C4-2B (cell line): Measurements from ENCODE around the gene HCN2.

Experiments
- H3K27ac ChIP-seq: fragments of 450-650 bp; 2 replicates; pipeline ENCODE4 v1.5.1; 2017
- ZFX ChIP-seq: fragments of 450-650 bp; IDR thresholded peaks from 2 replicates; pipeline ENCODE4 v1.6.1; 2017
- TF ChIP-seq, protein P1 (sequence below): fragments of 450-650 bp; conservative IDR thresholded peaks from 2 replicates; pipeline ENCODE4 v1.5.1; 2017; ENCODE audit warnings: mild to moderate bottlenecking

HCN2 gene

GRCh38 chr19:589693-590395 lies at the start of gene HCN2:
HCN2 (plus strand) TSS chr19:589881; CDS start chr19:589946, 65 bp downstream.
- no peak within 1 kb of the TSS for H3K27ac ChIP-seq
- TF ChIP-seq, protein P1, sequence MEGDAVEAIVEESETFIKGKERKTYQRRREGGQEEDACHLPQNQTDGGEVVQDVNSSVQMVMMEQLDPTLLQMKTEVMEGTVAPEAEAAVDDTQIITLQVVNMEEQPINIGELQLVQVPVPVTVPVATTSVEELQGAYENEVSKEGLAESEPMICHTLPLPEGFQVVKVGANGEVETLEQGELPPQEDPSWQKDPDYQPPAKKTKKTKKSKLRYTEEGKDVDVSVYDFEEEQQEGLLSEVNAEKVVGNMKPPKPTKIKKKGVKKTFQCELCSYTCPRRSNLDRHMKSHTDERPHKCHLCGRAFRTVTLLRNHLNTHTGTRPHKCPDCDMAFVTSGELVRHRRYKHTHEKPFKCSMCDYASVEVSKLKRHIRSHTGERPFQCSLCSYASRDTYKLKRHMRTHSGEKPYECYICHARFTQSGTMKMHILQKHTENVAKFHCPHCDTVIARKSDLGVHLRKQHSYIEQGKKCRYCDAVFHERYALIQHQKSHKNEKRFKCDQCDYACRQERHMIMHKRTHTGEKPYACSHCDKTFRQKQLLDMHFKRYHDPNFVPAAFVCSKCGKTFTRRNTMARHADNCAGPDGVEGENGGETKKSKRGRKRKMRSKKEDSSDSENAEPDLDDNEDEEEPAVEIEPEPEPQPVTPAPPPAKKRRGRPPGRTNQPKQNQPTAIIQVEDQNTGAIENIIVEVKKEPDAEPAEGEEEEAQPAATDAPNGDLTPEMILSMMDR: no peak
- no peak for TF ChIP-seq ZFX

DNA sequence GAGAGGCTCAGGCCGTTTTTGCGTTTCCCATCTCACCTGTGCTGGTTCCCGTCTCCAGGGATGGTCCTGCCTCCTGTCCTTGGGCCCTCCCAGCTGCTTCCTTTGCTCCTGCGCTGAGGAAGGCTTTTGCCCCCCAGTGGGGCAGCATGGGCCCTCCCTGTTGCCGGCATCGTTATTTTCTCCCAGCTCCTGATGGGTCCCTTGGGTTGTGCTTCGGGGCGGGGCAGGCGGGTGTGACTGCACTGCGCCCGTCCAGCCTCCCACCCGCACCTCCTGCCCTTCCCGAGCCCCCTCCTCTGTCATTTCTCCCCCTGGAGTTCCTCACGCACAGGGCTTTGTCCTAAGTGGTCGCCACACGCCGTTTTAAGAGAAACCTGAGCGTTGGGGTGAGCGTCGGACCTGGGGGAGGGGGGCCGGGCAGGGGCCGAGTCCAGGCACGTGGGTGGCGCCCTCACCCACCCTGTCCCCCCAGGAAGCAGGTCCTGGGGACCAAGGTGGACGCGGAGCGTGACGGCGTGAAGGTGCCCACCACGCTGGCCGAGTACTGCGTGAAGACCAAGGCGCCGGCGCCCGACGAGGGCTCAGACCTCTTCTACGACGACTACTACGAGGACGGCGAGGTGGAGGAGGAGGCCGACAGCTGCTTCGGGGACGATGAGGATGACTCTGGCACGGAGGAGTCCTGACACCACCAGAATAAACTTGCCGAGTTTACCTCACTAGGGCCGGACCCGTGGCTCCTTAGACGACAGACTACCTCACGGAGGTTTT lies 48.6 kb upstream of the HCN2 start:
- TF ChIP-seq ZFX: no peak
- TF ChIP-seq, protein P1: no peak
- no peak overlapping the region for H3K27ac ChIP-seq

DNA sequence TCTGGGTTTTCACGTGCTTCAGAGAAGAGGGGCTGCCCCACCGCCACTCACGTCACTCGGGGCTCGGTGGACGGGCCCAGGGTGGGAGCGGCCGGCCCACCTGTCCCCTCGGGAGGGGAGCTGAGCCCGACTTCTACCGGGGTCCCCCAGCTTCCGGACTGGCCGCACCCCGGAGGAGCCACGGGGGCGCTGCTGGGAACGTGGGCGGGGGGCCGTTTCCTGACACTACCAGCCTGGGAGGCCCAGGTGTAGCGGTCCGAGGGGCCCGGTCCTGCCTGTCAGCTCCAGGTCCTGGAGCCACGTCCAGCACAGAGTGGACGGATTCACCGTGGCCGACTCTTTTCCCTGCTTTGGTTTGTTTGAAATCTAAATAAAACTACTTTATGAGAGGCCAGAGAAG lies 48.0 kb upstream of the HCN2 start:
- TF ChIP-seq, protein P1: no peak
- TF ChIP-seq ZFX: no peak
- H3K27ac ChIP-seq: no peak overlapping the region

DNA sequence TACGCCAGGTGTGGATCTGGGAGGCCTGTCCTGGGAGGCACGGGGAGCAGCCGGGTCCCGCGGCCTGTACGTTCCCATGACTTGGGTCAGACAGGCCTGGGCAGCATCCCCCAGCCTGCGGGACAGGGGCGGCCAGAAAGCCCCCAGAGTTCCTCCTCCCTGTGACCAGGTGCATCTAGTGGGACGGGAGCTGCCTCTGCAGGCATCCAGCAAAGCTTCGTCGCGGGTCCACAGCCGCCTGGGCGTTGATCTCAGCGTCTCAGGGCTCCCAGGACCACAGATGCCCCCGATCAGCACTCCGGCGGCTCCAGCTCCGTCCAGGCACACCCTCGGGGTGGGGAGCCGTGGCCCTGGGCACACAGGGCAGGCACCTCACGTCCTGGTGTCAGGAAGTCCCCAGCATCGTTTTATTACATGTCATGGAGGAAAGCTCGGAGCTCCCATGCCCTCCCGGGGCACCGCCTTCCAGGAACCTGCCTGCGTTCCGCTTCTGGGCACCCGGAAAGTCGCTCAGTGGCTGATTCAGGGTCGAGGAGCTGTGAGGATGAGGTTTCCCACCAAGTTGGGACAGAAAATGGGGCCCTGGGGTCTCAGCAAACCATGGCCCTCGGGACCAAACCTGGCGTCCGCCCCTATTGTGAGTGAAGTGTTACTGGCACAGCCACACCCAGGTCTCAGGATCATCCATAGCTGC lies 47.4 kb upstream of the HCN2 start:
- TF ChIP-seq ZFX: no peak
- TF ChIP-seq, protein P1: no peak
- no peak overlapping the region for H3K27ac ChIP-seq

- TF ChIP-seq, protein P1: no peak
- TF ChIP-seq ZFX: no peak
- H3K27ac ChIP-seq: no peak within 1 kb of the TSS
These were observed 45.6 kb upstream of the HCN2 start, which contains the start of gene GZMM for GRCh38 chr19:543910-544608. GZMM (plus strand) TSS chr19:544053; CDS start chr19:544072, 19 bp downstream.

DNA sequence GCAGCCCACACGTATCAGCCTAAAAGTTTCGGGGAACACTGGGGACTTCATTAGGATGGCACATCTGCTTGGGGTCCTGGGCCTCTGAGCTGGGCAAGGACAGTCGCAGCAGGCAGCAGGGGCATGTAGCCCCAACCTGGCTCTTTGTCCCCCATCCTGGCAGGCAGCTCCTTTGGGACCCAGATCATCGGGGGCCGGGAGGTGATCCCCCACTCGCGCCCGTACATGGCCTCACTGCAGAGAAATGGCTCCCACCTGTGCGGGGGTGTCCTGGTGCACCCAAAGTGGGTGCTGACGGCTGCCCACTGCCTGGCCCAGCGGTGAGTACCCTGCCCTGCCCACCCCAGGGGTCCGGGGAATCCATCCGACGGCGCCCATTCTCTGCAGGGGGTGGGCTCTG lies 42.6 kb upstream of the HCN2 start:
- TF ChIP-seq ZFX: no peak
- TF ChIP-seq, protein P1: no peak
- H3K27ac ChIP-seq: no peak overlapping the region
